Pons (tissue), 1 donor: Measurements from ENCODE around the gene CTRB2.

Experiments used
- DNase-seq: peaks from one replicate; pipeline ENCODE4 v3.0.0-alpha.2; 2016; ENCODE audit warnings: low spot score

CTRB2 gene

GRCh38 chr16:75169899-75170405 lies 37.0 kb downstream of the CTRB2 start:
- DNase-seq, result no peak

- no peak for DNase-seq
Measured at GRCh38 chr16:75160386-75160785, 46.6 kb downstream of the CTRB2 start.
